ENCODE data around the gene KCNB1. TPM values are rescaled to one million over a fixed set of nuclear protein-coding genes. Genes with fewer than 3 reads are reported as not detected.
A peak's percentile ranks its signal among the peaks of the same experiment; 100 is the strongest.

Gene KCNB1
- total RNA-seq, 4 donors from 2014 or later, result 1.9 to 5.6 (median 2.3) TPM

- no peaks in the 10 kb centered on the region for H3K36me3 ChIP-seq
- no peak for TF ChIP-seq EP300 (IDR thresholded peaks at IDR 0.05; ENCODE audit: low read depth)
- no peak for TF ChIP-seq POLR2A (IDR thresholded peaks at IDR 0.05)
- TF ChIP-seq CTCF (IDR thresholded peaks at IDR 0.05), result no peak
- no peak for TF ChIP-seq POLR2AphosphoS5 (IDR thresholded peaks at IDR 0.05)
- peaks cover 3% of the 10 kb centered on the region for H3K27me3 ChIP-seq
- no peaks in the 10 kb centered on the region for H3K9me3 ChIP-seq
- WGBS, 2 donors (ENCODE audit: low coverage in 1 of 2), result 90% methylated on average over 1 to 2 of the region's 2 CpGs
- intact Hi-C loops (cut with DNase I; ENCODE audit: low total_unique reads) (no loop called here), in situ Hi-C loops (cut with MboI; ENCODE audit: low pct_ligation_motif_present in 1 of 4, low pct_unique_long_range_greater_than_20kb in 1 of 4, low sequenced_read_pairs in 3 of 4) (no loop called here)
- H3K27ac ChIP-seq, result no peak overlapping the region
- no peak overlapping the region for H3K4me3 ChIP-seq
- DNase-seq, result no peak
- H3K4me1 ChIP-seq, result no peaks in the 10 kb centered on the region
Measured at GRCh38 chr20:49430320-49430719, 52.1 kb downstream of the KCNB1 start.

GRCh38 chr20:49427751-49428518, 54.5 kb downstream of the KCNB1 start:
- Histone ChIP-seq H3K4me1 (no peaks in the 10 kb centered on the region), H3K4me3 (no peak overlapping the region), H3K27ac (peak overlapping the region; percentile 1 to 68 (median 38)), H3K27me3 (peaks cover 6% of the 10 kb centered on the region), H3K36me3 (no peaks in the 10 kb centered on the region), H3K9me3 (no peaks in the 10 kb centered on the region)
- TF ChIP-seq POLR2AphosphoS5 (IDR thresholded peaks at IDR 0.05) (no peak), CTCF (IDR thresholded peaks at IDR 0.05) (no peak), POLR2A (IDR thresholded peaks at IDR 0.05) (no peak), EP300 (IDR thresholded peaks at IDR 0.05; ENCODE audit: low read depth) (no peak)
- no peak for DNase-seq
- WGBS, 2 donors (ENCODE audit: low coverage in 1 of 2), result 65 to 83% methylated on average over 2 to 13 of the region's 13 CpGs
- intact Hi-C loops (cut with DNase I; ENCODE audit: low total_unique reads) (no loop called here), in situ Hi-C loops (cut with MboI; ENCODE audit: low pct_ligation_motif_present in 1 of 4, low pct_unique_long_range_greater_than_20kb in 1 of 4, low sequenced_read_pairs in 3 of 4) (no loop called here)

- Histone ChIP-seq H3K4me3 (no peak overlapping the region), H3K27ac (peak overlapping the region in 2 of 4 donors; percentile 25 to 63), H3K9me3 (no peaks in the 10 kb centered on the region), H3K27me3 (peaks cover 3% of the 10 kb centered on the region), H3K36me3 (no peaks in the 10 kb centered on the region), H3K4me1 (peaks cover 0 to 4% (median 0%) of the 10 kb centered on the region in 4 donors)
- intact Hi-C loops (cut with DNase I; ENCODE audit: low total_unique reads) (no loop called here), in situ Hi-C loops (cut with MboI; ENCODE audit: low pct_ligation_motif_present in 1 of 4, low pct_unique_long_range_greater_than_20kb in 1 of 4, low sequenced_read_pairs in 3 of 4) (no loop called here)
- TF ChIP-seq CTCF (IDR thresholded peaks at IDR 0.05) (no peak), EP300 (IDR thresholded peaks at IDR 0.05; ENCODE audit: low read depth) (no peak), POLR2A (IDR thresholded peaks at IDR 0.05) (no peak), POLR2AphosphoS5 (IDR thresholded peaks at IDR 0.05) (no peak)
- 64% methylated on average over 1 of the region's 1 CpG; no CpG with 5 or more reads in 1 of the 2 donors for WGBS, 2 donors (ENCODE audit: low coverage in 1 of 2)
- DNase-seq, result no peak
Measured at GRCh38 chr20:49426873-49427272, 55.6 kb downstream of the KCNB1 start.

- no peak for DNase-seq
- in situ Hi-C loops (cut with MboI; ENCODE audit: low pct_ligation_motif_present in 1 of 4, low pct_unique_long_range_greater_than_20kb in 1 of 4, low sequenced_read_pairs in 3 of 4), result no loop called here
- Histone ChIP-seq H3K4me1 (peaks cover 0 to 8% (median 2%) of the 10 kb centered on the region in 4 donors), H3K27me3 (peaks cover 3% of the 10 kb centered on the region), H3K36me3 (no peaks in the 10 kb centered on the region), H3K4me3 (no peak overlapping the region), H3K9me3 (no peaks in the 10 kb centered on the region), H3K27ac (peak overlapping the region in 2 of 4 donors; percentile 25 to 63)
- WGBS, 2 donors (ENCODE audit: low coverage in 1 of 2), result 75 to 81% methylated on average over 5 of the region's 5 CpGs
- TF ChIP-seq POLR2A (IDR thresholded peaks at IDR 0.05) (no peak), POLR2AphosphoS5 (IDR thresholded peaks at IDR 0.05) (no peak), EP300 (IDR thresholded peaks at IDR 0.05; ENCODE audit: low read depth) (no peak)
- intact Hi-C loops (cut with DNase I; ENCODE audit: low total_unique reads), result no loop called here
Measured at GRCh38 chr20:49426395-49426794, 56.1 kb downstream of the KCNB1 start.

Data from transverse colon (tissue), 4 donors.